Common myeloid progenitor, CD34-positive (primary cell): ENCODE data around the gene TMEM130.

ENCODE experiments used
- CTCF ChIA-PET: fragments of 350-600 bp; sonication (Branson Sonifier 250); formaldehyde crosslinking; loops from one replicate; lab custom pipeline; 2021; ENCODE audit warnings: antibody characterized with exemption; lab: Charles Lee
- POLR2A ChIA-PET: fragments of 350-600 bp; sonication (Branson Sonifier 250); formaldehyde crosslinking; loops from one replicate; lab custom pipeline; 2021; ENCODE audit warnings: antibody characterized with exemption; lab: Charles Lee
- DNase-seq, 3 donors: peaks; one replicate each; pipeline versions ENCODE4 v3.0.0 to v3.0.0-alpha.2; 2013
- H3K27ac ChIP-seq, 2 experiments: 1 replicate in 1 of 2; 2 replicates in 1 of 2; pipeline ENCODE4 v1.7.0; 2013; ENCODE audit warnings: inconsistent platforms in 2 of 2, low read length in 2 of 2, mild to moderate bottlenecking in 2 of 2, low read depth in 1 of 2, moderate library complexity in 1 of 2; ENCODE audit not compliant: severe bottlenecking in 2 of 2, insufficient read depth in 1 of 2, poor library complexity in 1 of 2
- H3K27me3 ChIP-seq, 5 experiments: replicated peaks in 2 of 5; 1 replicate in 3 of 5; 2 replicates in 2 of 5; pipeline versions ENCODE4 v1.6.1 to v1.7.0; 2013; ENCODE audit warnings: low read length in 4 of 5, mild to moderate bottlenecking in 2 of 5, moderate library complexity in 2 of 5, inconsistent platforms in 1 of 5; ENCODE audit not compliant: insufficient read depth in 5 of 5, control insufficient read depth in 4 of 5
- H3K36me3 ChIP-seq, 4 experiments: 1 replicate in 2 of 4; 2 replicates in 2 of 4; pipeline versions ENCODE4 v1.6.1 to v1.7.0; 2013; ENCODE audit warnings: low read length in 3 of 4, control low read depth in 1 of 4, mild to moderate bottlenecking in 1 of 4; ENCODE audit not compliant: control insufficient read depth in 4 of 4, insufficient read depth in 4 of 4
- H3K4me1 ChIP-seq, 4 experiments: 1 replicate in 3 of 4; 2 replicates in 1 of 4; pipeline versions ENCODE4 v1.6.1 to v1.7.1; 2013; ENCODE audit warnings: low read length in 3 of 4, mild to moderate bottlenecking in 3 of 4, control low read depth in 1 of 4, inconsistent platforms in 1 of 4, moderate library complexity in 1 of 4; ENCODE audit not compliant: control insufficient read depth in 4 of 4, insufficient read depth in 4 of 4; ENCODE audit errors: control extremely low read depth in 1 of 4
- H3K4me3 ChIP-seq, 7 experiments: 1 replicate in 4 of 7; 2 replicates in 3 of 7; pipeline versions ENCODE4 v1.5.1 to v1.7.0; 2013; ENCODE audit warnings: mild to moderate bottlenecking in 7 of 7, low read length in 6 of 7, moderate library complexity in 6 of 7, inconsistent platforms in 2 of 7, low read depth in 2 of 7, control low read depth in 1 of 7; ENCODE audit not compliant: insufficient read depth in 4 of 7, control insufficient read depth in 1 of 7; ENCODE audit errors: extremely low read depth in 1 of 7
- H3K9me3 ChIP-seq, 5 experiments: 1 replicate in 4 of 5; 2 replicates in 1 of 5; pipeline versions ENCODE4 v1.6.1 to v1.7.1; 2013; ENCODE audit warnings: low read length in 4 of 5, mild to moderate bottlenecking in 2 of 5, inconsistent platforms in 1 of 5, low read depth in 1 of 5, moderate library complexity in 1 of 5; ENCODE audit not compliant: control insufficient read depth in 4 of 5, insufficient read depth in 2 of 5; ENCODE audit errors: control extremely low read depth in 1 of 5
- WGBS: methylation state at CpG from one replicate; pipeline ENCODE4 v1.1.5; 2013; ENCODE audit not compliant: insufficient coverage; 5-methylcytosine and 5-hydroxymethylcytosine counted together

Gene TMEM130

GRCh38 chr7:98908585-98908984, 38.8 kb upstream of the TMEM130 start:
- no peaks in the 10 kb centered on the region for H3K4me1 ChIP-seq
- H3K27ac ChIP-seq, result no peak overlapping the region
- H3K36me3 ChIP-seq, result peaks cover 38 to 92% (median 60%) of the 10 kb centered on the region in 4 experiments
- H3K9me3 ChIP-seq, result no peaks in the 10 kb centered on the region
- H3K27me3 ChIP-seq, result no peaks in the 10 kb centered on the region
- WGBS, result 91% methylated on average over 18 of the region's 19 CpGs
- CTCF ChIA-PET, result interaction anchor here (1.0 to 1.1 kb wide), 2 partner anchors 17 to 36 kb away, joined by 3 read pairs; no protein-coding TSS in a partner anchor
- DNase-seq, result no peak
- H3K4me3 ChIP-seq, result no peak overlapping the region
- POLR2A ChIA-PET, result interaction anchor here (0.6 kb wide), 1 partner anchor 15 kb away, joined by 3 read pairs; no protein-coding TSS in a partner anchor

GRCh38 chr7:98907570-98907969, 37.8 kb upstream of the TMEM130 start:
- Histone ChIP-seq H3K36me3 (peaks cover 36 to 92% (median 60%) of the 10 kb centered on the region in 4 experiments), H3K4me1 (no peaks in the 10 kb centered on the region), H3K4me3 (no peak overlapping the region), H3K27me3 (no peaks in the 10 kb centered on the region), H3K9me3 (no peaks in the 10 kb centered on the region), H3K27ac (no peak overlapping the region)
- CTCF ChIA-PET, result interaction anchor here (1.1 to 1.2 kb wide), 2 partner anchors 10 to 16 kb away, joined by 3 read pairs; no protein-coding TSS in a partner anchor
- POLR2A ChIA-PET, result interaction anchor here (0.8 kb wide), 1 partner anchor 23 kb away, joined by 3 read pairs; no protein-coding TSS in a partner anchor
- DNase-seq, result no peak
- 92% methylated on average over 4 of the region's 5 CpGs for WGBS

- Histone ChIP-seq H3K36me3 (peaks cover 37 to 93% (median 66%) of the 10 kb centered on the region in 4 experiments), H3K27ac (no peak overlapping the region), H3K27me3 (no peaks in the 10 kb centered on the region), H3K4me1 (no peaks in the 10 kb centered on the region), H3K9me3 (no peaks in the 10 kb centered on the region), H3K4me3 (no peak overlapping the region)
- ChIA-PET CTCF (interaction anchor here (0.9 to 1.7 kb wide), 2 partner anchors 10 to 18 kb away, joined by 5 to 6 read pairs; no protein-coding TSS in a partner anchor), POLR2A (no interaction called here)
- 100% methylated on average over 4 of the region's 4 CpGs for WGBS
- no peak for DNase-seq
Observed at GRCh38 chr7:98903246-98903645, 33.4 kb upstream of the TMEM130 start.

GRCh38 chr7:98902523-98902922, 32.7 kb upstream of the TMEM130 start:
- CTCF ChIA-PET, result interaction anchor here (1.7 kb wide), 1 partner anchor 11 kb away, joined by 6 read pairs; no protein-coding TSS in a partner anchor
- DNase-seq, result no peak
- no peaks in the 10 kb centered on the region for H3K27me3 ChIP-seq
- WGBS, result no CpG with 5 or more reads among the region's 3 CpGs
- no peaks in the 10 kb centered on the region for H3K4me1 ChIP-seq
- H3K4me3 ChIP-seq, result no peak overlapping the region
- no peaks in the 10 kb centered on the region for H3K9me3 ChIP-seq
- no peak overlapping the region for H3K27ac ChIP-seq
- POLR2A ChIA-PET, result no interaction called here
- peaks cover 35 to 93% (median 66%) of the 10 kb centered on the region in 4 experiments for H3K36me3 ChIP-seq

GRCh38 chr7:98900815-98901214, 31.0 kb upstream of the TMEM130 start:
- Histone ChIP-seq H3K36me3 (peaks cover 35 to 95% (median 74%) of the 10 kb centered on the region in 4 experiments), H3K9me3 (no peaks in the 10 kb centered on the region), H3K4me1 (no peaks in the 10 kb centered on the region), H3K4me3 (no peak overlapping the region), H3K27me3 (no peaks in the 10 kb centered on the region), H3K27ac (no peak overlapping the region)
- no peak for DNase-seq
- ChIA-PET POLR2A (no interaction called here), CTCF (interaction anchor here (0.7 to 1.3 kb wide), 2 partner anchors 7 to 9 kb away, joined by 3 to 4 read pairs; no protein-coding TSS in a partner anchor)
- WGBS, result 100% methylated on average over 2 of the region's 3 CpGs

GRCh38 chr7:98899816-98900215, 30.0 kb upstream of the TMEM130 start:
- peaks cover 30 to 95% (median 70%) of the 10 kb centered on the region in 4 experiments for H3K36me3 ChIP-seq
- H3K9me3 ChIP-seq, result no peaks in the 10 kb centered on the region
- no peak overlapping the region for H3K4me3 ChIP-seq
- no peak for DNase-seq
- H3K4me1 ChIP-seq, result no peaks in the 10 kb centered on the region
- no peaks in the 10 kb centered on the region for H3K27me3 ChIP-seq
- POLR2A ChIA-PET, result no interaction called here
- CTCF ChIA-PET, result no interaction called here
- 99% methylated on average over 6 of the region's 7 CpGs for WGBS
- H3K27ac ChIP-seq, result no peak overlapping the region

GRCh38 chr7:98892609-98893008, 22.8 kb upstream of the TMEM130 start:
- no peaks in the 10 kb centered on the region for H3K9me3 ChIP-seq
- ChIA-PET CTCF (interaction anchor here (1.4 kb wide), 1 partner anchor 15 kb away, joined by 5 read pairs; the partner anchor contains the start of gene TRRAP), POLR2A (no interaction called here)
- peaks cover 24 to 84% (median 61%) of the 10 kb centered on the region in 4 experiments for H3K36me3 ChIP-seq
- no peaks in the 10 kb centered on the region for H3K4me1 ChIP-seq
- H3K4me3 ChIP-seq, result no peak overlapping the region
- no peak overlapping the region for H3K27ac ChIP-seq
- H3K27me3 ChIP-seq, result no peaks in the 10 kb centered on the region
- 97% methylated on average over 7 of the region's 7 CpGs for WGBS
- no peak for DNase-seq
